ENCODE data around the gene MAGEA9B. TPM values are rescaled to one million over a fixed set of nuclear protein-coding genes. Genes with fewer than 3 reads are reported as not detected.
"Not testable (repeated sequence)": the region's sequence is repeated elsewhere in the genome, so short reads cannot be mapped to it uniquely, and the experiment has no call there.

MAGEA9B gene
- total RNA-seq, 2 experiments from 2014 or later = not detected

GRCh38 chrX:149555251-149555650 lies 32.0 kb downstream of the MAGEA9B start:
- POLR2A ChIA-PET, CTCF ChIA-PET: not testable (repeated sequence)

GRCh38 chrX:149551939-149552248 lies 35.4 kb downstream of the MAGEA9B start:
- H3K27ac Mint-ChIP-seq; H3K27me3 Mint-ChIP-seq; DNase-seq; H3K4me3 Mint-ChIP-seq; CTCF ChIA-PET; H3K4me1 Mint-ChIP-seq; H3K36me3 Mint-ChIP-seq (ENCODE audit: low read depth); POLR2A ChIA-PET; H3K9me3 Mint-ChIP-seq: not testable (repeated sequence)

More at GRCh38 chrX:149555251-149555650, 32.0 kb downstream of the MAGEA9B start:
- not testable (repeated sequence) for H3K9me3 Mint-ChIP-seq; H3K36me3 Mint-ChIP-seq (ENCODE audit: low read depth); H3K4me1 Mint-ChIP-seq; H3K27me3 Mint-ChIP-seq; DNase-seq; H3K4me3 Mint-ChIP-seq; H3K27ac Mint-ChIP-seq

GRCh38 chrX:149551245-149551938 lies 35.9 kb downstream of the MAGEA9B start:
- H3K27ac Mint-ChIP-seq; H3K36me3 Mint-ChIP-seq (ENCODE audit: low read depth); H3K9me3 Mint-ChIP-seq; H3K4me3 Mint-ChIP-seq; DNase-seq; POLR2A ChIA-PET; CTCF ChIA-PET; H3K27me3 Mint-ChIP-seq; H3K4me1 Mint-ChIP-seq: not testable (repeated sequence)

- H3K27ac Mint-ChIP-seq = peak overlapping the region; percentile 35
- POLR2A ChIA-PET; H3K4me1 Mint-ChIP-seq; H3K4me3 Mint-ChIP-seq; H3K27me3 Mint-ChIP-seq; H3K36me3 Mint-ChIP-seq (ENCODE audit: low read depth); CTCF ChIA-PET; H3K9me3 Mint-ChIP-seq: not testable (repeated sequence)
- peak; percentile 55 for DNase-seq
Measured at GRCh38 chrX:149550454-149550853, 36.8 kb downstream of the MAGEA9B start.

- CTCF ChIA-PET; H3K27me3 Mint-ChIP-seq; H3K36me3 Mint-ChIP-seq (ENCODE audit: low read depth); H3K4me3 Mint-ChIP-seq; H3K4me1 Mint-ChIP-seq; H3K9me3 Mint-ChIP-seq; DNase-seq; POLR2A ChIA-PET: not testable (repeated sequence)
- H3K27ac Mint-ChIP-seq = peak within 1 kb of the TSS; percentile 35
Measured at GRCh38 chrX:149549701-149550100, 37.6 kb downstream of the MAGEA9B start, which contains the start of gene HSFX3. HSFX3 (minus strand) TSS chrX:149549924; CDS start chrX:149549852, 72 bp downstream.

GRCh38 chrX:149547782-149548181 lies 39.5 kb downstream of the MAGEA9B start:
- POLR2A ChIA-PET; H3K27me3 Mint-ChIP-seq; H3K4me3 Mint-ChIP-seq; H3K36me3 Mint-ChIP-seq (ENCODE audit: low read depth); DNase-seq; H3K9me3 Mint-ChIP-seq; H3K27ac Mint-ChIP-seq; CTCF ChIA-PET; H3K4me1 Mint-ChIP-seq: not testable (repeated sequence)

GRCh38 chrX:149546962-149547361 lies 40.3 kb downstream of the MAGEA9B start:
- H3K4me1 Mint-ChIP-seq; H3K4me3 Mint-ChIP-seq; H3K27me3 Mint-ChIP-seq; POLR2A ChIA-PET; H3K9me3 Mint-ChIP-seq; H3K36me3 Mint-ChIP-seq (ENCODE audit: low read depth); H3K27ac Mint-ChIP-seq; DNase-seq; CTCF ChIA-PET: not testable (repeated sequence)

GRCh38 chrX:149545545-149546543 lies 41.4 kb downstream of the MAGEA9B start:
- POLR2A ChIA-PET; H3K36me3 Mint-ChIP-seq (ENCODE audit: low read depth); H3K27me3 Mint-ChIP-seq; CTCF ChIA-PET; DNase-seq; H3K27ac Mint-ChIP-seq; H3K4me3 Mint-ChIP-seq; H3K9me3 Mint-ChIP-seq; H3K4me1 Mint-ChIP-seq: not testable (repeated sequence)

GRCh38 chrX:149541521-149542047 lies 45.7 kb downstream of the MAGEA9B start:
- POLR2A ChIA-PET = interaction anchor here (1.0 to 3.6 kb wide), 6 partner anchors 12 to 398 kb away, joined by 3 to 43 read pairs (median 15); partner anchors contain the start of gene IDS
- Mint-ChIP-seq H3K4me1 (peaks cover 10% of the 10 kb centered on the region), H3K36me3 (ENCODE audit: low read depth) (peaks cover 3% of the 10 kb centered on the region), H3K9me3 (no peaks in the 10 kb centered on the region), H3K27me3 (no peaks in the 10 kb centered on the region), H3K4me3 (peak overlapping the region; percentile 84), H3K27ac (peak overlapping the region; percentile 99)
- CTCF ChIA-PET = interaction anchor here (3.1 to 3.8 kb wide), 2 partner anchors 30 to 38 kb away, joined by 20 to 33 read pairs; partner anchors contain the start of gene IDS
- DNase-seq = no peak

- H3K9me3 Mint-ChIP-seq = no peaks in the 10 kb centered on the region
- H3K4me3 Mint-ChIP-seq = peak within 1 kb of the TSS; percentile 84
- POLR2A ChIA-PET = interaction anchor here (1.0 to 3.6 kb wide), 8 partner anchors 11 to 399 kb away, joined by 3 to 43 read pairs (median 11); partner anchors contain the start of gene IDS
- H3K4me1 Mint-ChIP-seq = peaks cover 10% of the 10 kb centered on the region
- DNase-seq = peak; percentile 92
- CTCF ChIA-PET = interaction anchor here (0.6 to 3.8 kb wide), 8 partner anchors 10 to 398 kb away, joined by 3 to 33 read pairs (median 4); partner anchors contain the start of genes EOLA2 and IDS
- no peaks in the 10 kb centered on the region for H3K27me3 Mint-ChIP-seq
- peak within 1 kb of the TSS; percentile 99 for H3K27ac Mint-ChIP-seq
- H3K36me3 Mint-ChIP-seq (ENCODE audit: low read depth) = peaks cover 3% of the 10 kb centered on the region
Measured at GRCh38 chrX:149540621-149541520, 46.4 kb downstream of the MAGEA9B start, which contains the start of gene EOLA1. EOLA1 (plus strand) TSS chrX:149541012; CDS start chrX:149545631, 4,619 bp downstream.

GRCh38 chrX:149540131-149540620 lies 47.1 kb downstream of the MAGEA9B start:
- ChIA-PET CTCF (interaction anchor here (0.6 to 3.8 kb wide), 9 partner anchors 9 to 399 kb away, joined by 3 to 33 read pairs (median 3); partner anchors contain the start of genes EOLA2 and IDS), POLR2A (interaction anchor here (1.3 to 3.6 kb wide), 7 partner anchors 11 to 399 kb away, joined by 5 to 43 read pairs (median 12); partner anchors contain the start of gene IDS)
- H3K36me3 Mint-ChIP-seq (ENCODE audit: low read depth) = peaks cover 3% of the 10 kb centered on the region
- H3K27me3 Mint-ChIP-seq = no peaks in the 10 kb centered on the region
- peak overlapping the region; percentile 84 for H3K4me3 Mint-ChIP-seq
- H3K9me3 Mint-ChIP-seq = no peaks in the 10 kb centered on the region
- H3K27ac Mint-ChIP-seq = peak overlapping the region; percentile 99
- peak; percentile 91 for DNase-seq
- H3K4me1 Mint-ChIP-seq = peaks cover 10% of the 10 kb centered on the region
